Anterior cingulate cortex (tissue), 58 donors: Measurements from ENCODE around the gene WASHC4.

ENCODE experiments used
- DNase-seq, 58 donors: peaks; one replicate each; lab custom pipeline; 2025; lab: John Stamatoyannopoulos, UW

The WASHC4 gene

DNA sequence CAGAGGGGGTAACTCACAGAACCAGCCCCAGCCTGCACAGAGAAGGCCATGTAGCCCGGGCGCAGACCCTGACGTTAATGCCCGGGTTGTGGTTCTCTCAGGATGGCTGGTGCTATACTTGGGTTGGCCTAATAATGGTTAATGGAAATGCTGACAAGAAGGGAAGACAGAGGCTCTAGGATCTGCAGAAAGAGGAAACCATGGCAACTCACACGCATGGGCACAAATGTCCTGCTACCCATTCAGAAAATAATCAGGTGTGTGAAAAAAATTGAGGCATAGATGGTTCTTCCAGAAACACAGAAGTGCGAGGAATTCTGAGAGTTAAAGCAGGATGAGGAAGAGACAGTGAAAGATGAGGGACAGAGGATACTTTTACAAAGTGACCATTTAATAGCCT is 94.7 kb downstream of the WASHC4 start:
- no peak for DNase-seq

DNA sequence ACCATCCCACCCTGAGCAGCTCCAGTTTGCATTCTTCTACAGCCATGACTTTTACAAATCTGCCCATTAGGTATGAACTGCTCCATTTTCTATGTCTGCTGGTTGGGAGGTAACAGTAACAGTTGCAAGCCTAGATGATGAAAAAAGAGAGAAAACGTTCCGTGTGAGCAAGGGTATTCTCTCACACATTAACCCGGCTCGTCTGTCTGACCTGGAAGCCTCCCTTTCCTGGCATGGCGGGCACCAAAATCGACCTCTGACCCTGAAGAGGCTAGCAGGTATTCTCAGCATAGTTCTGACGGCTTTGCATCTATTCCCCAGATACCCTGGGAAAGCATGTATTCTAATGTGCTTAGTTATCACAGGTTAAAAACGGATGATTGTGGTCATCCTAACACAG is 96.6 kb downstream of the WASHC4 start:
- no peak for DNase-seq

- no peak for DNase-seq
These were observed 97.4 kb downstream of the WASHC4 start for GRCh38 chr12:105204916-105205315.

- DNase-seq, result no peak
These were observed 98.0 kb downstream of the WASHC4 start for GRCh38 chr12:105205322-105206048.

- no peak for DNase-seq
These were observed 99.3 kb downstream of the WASHC4 start for GRCh38 chr12:105206686-105207374.

DNA sequence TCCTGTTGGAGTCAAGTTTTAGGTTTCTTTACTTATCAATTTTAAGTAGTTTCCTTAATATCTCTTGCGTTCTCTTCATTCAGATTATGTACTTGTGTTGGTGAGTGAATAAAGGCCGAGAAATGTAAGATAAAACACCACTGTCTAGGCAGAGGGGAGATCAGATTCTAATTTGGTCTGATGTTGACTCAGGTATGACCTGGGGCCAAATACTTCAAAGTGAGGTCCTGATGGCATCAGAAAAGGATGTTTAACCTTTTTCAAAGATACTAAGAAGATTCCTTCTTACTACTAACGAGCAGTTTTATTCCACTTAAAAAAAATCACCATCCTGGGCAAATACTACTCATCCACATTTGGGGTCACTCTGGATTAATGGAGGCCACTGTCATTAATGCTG is 101.6 kb downstream of the WASHC4 start:
- no peak for DNase-seq

GRCh38 chr12:105212438-105212837 is 104.9 kb downstream of the WASHC4 start:
- DNase-seq, result no peak

DNA sequence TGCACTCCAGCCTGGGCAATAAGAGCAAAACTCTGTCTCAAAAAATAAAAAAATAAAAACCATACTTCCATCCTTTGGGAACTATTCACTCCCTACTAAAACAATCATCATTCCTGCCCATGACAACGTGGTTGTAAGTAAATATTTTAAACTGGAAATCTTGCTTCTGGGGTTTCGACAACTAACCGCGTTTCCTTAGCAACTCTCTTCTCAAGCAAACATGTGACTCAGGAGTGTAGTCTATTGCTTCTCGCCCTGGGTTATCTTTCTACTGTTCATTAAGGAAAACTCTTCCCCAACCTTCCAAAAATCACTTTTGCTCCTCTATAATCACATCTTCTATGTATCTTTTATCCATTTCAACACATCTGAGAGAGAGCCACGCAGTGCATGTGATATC is 106.6 kb downstream of the WASHC4 start:
- no peak for DNase-seq

GRCh38 chr12:105214670-105215375 is 107.3 kb downstream of the WASHC4 start:
- no peak for DNase-seq

DNA sequence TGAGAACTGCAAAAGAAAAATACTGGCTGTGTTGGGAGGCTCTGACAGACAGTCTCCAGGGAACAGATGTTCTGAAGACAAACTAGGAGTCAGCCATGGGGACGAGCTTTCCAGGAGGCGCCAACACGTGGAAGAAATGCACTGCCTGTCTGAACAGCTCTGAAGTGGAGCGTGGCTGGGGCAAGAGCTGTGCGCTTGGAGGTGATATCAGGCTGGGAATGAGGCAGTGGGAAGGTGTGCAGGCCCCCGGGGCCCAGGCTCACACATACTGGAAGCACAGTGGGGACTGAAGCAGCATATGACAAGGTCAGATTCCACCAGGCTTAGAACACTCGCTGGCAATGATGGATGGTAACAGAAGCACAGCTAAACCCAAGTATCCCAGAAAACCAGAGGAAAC is 110.9 kb downstream of the WASHC4 start:
- peak in 15 of 58 donors; percentile 12 to 61 (median 21) for DNase-seq
